Activated effector memory CD4-positive, alpha-beta T cell treated with anti-CD3 and anti-CD28 coated beads, Interleukin-2, amount 50 U/mL, for 16 hours (primary cell): ENCODE results near the gene NOCT.
"Not testable (repeated sequence)": the region's sequence is repeated elsewhere in the genome, so short reads cannot be mapped to it uniquely, and the experiment has no call there.

Experiments used
- DNase-seq: peaks from one replicate; pipeline ENCODE4 v3.0.0-alpha.2; 2020

Gene NOCT

DNA sequence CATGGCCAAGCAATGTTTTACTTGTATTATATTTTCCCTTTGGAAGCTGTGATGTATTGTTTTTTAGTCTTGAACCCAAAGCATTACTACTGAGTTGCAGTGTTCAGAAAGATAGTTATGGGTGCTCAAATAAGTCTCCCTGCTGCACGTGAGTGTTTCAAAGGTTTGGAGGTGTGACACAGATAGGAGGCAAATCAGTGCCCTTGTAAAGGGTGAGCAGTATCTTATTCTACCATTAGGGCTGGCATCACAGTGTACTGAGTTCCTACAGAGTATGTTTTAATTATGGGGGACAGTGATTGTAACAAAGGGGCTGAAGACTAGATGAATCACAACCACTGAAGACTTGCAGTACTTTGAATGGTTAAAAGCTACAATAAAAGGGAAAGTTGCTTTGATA is 38.3 kb downstream of the NOCT start:
- no peak for DNase-seq

DNA sequence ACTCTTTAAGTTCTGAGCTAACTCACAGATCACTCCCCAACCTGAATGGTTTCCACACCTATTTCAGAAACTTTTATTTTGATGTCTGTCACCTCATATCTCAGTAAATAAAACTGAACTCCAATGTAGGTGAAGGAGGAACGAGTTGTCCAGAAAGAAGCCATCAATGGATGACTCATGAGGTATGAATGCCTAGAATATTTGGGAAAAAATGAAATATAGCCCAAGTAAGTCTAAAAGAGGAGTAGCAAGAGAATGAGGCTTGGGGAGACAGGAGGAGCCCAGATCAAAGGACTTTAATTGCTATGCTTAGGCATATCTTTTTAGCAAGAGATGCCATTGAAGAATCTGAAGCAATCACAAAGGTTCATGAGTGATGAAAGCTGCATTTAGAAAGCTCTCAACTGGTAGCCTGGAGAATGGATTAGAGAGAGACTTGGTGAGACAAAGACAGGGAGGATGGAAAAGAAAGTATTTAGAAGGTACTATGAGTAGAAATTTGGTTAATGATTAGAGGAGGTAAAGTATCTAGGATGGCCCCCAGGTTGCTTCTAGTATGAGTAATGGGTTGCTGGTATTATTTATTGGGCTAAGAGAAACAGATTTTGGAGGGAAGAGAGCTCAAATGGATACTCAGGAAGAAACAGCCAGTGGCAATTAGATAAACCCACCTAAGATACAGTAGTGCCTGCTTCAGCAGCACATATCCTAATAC is 39.4 kb downstream of the NOCT start:
- DNase-seq = no peak

DNA sequence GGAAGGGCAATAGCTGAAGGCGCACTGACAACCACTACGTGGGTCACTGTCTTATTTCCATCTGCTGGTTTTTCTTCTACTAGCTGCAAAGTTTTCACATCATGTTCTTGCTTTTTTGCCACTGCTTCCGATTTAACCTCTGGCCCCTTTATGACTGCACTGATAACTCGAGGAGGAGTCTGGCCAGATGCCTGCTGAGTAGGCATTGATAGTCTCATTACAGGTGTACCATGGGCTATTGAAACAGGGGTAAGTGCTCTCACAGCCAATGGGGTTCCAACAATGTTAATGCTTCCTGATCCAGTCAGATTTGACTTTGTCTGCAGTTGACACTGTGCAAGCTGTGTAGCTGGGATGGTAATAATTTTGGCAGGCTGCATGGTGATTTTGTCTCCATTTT is 43.4 kb downstream of the NOCT start:
- DNase-seq = not testable (repeated sequence)

DNA sequence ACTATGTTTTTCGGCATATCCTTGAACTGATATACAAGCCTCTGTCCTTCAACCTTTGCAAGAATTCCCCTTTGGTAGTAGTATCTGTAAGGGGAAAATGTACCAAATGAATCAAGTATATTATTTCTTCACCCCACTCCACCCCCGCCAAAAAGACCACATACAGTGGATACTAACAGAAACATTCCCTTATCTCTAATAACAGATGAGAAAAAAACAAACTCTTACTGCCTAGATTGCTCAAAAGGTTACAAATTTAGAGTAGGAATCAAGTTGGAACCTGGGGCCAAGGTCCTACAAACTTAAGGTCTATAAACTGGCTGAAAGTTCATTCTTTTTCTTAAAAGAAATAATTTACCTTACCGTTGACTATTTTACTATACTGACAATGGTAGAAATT is 45.0 kb downstream of the NOCT start:
- DNase-seq = no peak

DNA sequence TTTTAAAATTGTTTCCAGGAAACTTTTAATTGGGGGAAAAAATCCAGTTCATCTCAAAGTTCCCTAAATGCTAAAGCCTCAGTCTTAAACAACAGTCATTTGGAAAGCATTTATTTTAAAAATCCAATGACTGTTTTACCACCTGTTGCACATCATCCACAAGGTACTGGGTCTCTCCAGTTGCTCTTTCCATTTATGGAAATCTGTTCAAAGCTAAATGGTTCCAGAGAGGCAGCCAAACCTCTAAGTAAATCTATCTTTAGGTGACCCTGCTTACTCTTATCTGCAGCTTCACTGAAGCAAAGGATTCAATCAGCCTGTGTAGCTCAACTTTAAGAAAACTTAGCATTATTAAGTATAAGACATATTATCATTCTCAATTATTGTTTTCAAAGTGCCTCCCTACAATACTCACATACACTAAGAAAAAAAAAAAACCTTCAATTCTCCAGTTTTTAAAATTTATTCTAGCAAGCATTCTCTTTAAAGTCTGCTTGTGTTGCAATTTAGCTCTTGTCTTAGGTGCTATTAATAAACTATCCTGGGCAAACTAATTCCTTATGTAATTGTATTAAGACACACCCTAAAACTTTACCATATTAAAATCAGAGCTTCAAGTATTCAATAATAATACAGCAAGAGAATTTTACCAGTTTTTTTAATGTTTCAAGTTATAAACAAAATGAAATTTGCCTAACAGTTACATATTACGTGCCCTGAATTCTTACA is 60.6 kb downstream of the NOCT start:
- DNase-seq = no peak

DNA sequence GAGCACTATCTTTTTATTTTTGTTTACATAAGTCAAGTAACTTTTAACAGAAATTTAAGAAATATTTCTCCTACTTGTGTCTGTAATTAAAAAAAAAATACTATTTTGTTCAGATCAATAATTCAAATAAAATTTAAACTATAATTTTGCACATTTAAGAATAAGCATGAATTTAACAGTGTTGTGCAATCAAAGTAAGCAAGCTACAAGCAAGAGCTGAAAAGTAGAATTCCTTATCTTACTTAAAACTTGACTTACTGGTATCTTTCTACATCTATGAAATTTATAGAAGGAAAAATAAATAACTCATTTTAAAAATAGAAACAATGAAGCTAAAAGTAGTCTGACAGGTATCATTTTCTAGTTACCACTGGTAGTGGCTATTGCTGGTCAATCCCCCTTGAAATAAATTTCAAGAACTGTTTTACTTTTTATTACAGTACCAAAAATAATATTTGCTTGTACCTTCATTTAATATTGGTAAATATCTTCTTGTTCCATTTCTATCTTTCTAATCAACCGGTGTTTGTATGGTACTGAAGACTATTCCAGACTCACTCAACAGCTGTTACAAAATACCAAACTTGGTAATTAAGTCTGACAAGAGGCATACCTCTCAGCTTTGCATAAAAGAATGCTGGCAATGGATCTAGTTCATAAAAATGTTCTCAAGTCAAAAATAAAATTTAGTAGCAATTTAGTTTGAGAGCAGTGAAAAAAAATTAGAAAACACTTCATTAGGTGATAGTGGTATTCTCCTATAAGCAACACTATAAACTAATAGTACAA is 62.2 kb downstream of the NOCT start:
- DNase-seq = no peak

DNA sequence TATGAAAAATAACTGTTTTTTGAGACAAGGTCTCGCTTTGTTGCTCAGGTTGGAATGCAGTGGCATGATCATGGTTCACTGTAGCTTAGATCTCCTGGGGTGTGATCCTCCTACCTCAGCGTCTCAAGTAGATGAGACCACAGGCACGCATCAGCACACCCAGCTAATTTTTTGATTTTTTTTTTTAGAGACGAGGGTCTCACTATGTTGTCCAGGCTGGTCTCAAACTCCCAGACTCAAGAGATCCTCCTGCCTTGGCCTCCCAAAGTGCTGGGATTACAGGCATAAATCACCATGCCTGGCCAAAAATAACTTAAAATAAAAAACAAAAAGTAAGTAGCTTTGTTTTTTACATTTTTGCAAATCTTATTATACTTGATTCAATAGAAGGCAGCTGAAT is 63.3 kb downstream of the NOCT start:
- DNase-seq = no peak

DNA sequence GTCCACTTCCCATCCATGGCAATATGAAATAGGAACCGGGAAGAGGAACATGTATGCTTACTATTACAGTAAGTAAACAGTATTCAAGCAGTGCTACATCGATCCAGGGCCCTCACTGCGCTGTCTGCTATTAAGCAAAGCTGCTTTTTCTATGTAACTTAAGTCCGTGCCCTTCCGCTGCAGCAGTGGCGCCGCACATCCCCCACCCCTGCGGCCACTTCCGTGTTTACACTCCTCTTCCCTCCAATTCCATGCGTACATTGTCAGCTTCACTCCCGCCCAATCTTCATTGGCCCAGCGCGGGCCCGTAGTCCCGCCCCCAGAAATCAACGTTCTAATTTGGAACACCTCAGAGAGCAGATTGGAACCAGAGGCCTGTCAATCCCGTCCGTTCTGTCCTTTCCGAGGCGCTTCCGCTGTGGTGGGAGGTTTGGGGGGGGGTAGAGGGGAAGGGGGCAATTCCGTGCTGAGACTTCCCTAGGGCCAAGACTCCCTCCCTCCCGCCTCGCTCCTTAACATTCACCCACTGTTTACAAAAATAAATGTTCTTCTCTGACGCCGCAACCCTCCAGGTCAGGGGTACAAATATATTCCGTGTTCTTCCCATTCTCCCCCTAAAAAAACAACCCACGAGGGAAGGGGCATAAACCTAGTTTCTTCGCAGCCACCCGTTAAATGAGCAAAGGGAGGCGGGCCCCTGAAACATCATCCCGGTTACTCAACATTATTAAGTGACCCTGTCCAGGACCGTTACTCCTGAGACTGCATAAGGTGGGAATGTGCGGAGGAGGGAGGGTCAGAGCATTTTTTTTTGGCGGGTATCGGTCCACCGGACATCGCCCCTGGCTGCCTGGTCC is 67.4 kb downstream of the NOCT start:
- peak; percentile 96 for DNase-seq

DNA sequence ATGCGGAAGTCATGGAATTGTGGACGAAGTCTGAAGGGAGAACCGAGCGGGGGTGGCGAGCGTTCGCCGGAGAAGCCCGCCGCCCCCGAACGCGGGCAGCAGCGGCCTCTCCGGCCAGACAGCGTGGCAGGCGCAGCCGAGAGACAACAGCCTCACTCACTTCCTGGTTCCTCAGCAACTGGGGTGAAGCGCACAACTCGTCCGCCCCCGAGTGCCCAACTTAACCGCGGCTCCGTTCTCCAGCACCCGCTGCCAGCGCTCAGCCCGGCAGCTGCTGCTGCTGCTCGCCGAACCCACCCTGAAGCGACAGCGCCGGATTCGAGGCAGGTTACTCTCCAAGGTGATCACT is 68.0 kb downstream of the NOCT start:
- peak; percentile 88 for DNase-seq

DNA sequence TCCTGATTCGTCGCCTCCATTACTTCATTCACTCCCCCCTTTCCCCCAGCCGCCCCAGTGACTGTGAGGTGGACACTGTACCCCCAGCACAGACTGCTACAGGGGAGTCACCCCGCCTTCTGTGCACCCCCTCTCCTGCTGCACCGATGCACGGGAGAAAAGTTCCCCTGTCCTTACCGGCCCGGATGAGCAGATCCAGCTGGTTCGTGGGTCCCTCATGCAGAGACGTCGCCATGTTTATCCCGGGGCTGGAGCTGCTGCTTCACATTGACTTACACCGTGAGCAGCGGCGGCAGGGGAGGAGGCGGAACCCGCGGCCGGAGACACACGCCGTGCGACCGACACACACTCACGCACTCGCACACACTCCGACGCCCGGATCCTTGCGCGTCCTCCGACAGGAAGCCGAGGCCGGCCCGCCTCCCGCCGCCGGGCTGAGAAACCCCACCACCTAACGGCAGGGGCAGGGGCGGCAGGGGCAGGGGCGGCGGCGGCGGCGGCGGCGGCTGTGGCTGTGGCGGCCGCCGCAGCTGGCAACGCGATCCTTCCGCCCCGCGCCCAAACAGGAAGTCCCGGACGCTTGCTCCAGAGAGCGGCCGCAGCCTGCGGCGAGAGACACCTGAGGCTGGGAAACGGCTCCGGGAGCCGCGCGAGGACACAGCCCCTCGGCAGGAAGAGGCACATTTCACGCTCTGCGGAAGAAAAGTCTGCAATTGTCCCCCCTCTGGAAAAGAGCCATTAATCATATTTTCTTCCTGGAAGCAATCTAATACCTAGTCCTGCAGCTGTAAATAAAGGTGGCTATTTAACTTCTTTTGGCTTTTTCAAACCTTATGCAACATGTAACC is 68.6 kb downstream of the NOCT start:
- peak; percentile 94 for DNase-seq

DNA sequence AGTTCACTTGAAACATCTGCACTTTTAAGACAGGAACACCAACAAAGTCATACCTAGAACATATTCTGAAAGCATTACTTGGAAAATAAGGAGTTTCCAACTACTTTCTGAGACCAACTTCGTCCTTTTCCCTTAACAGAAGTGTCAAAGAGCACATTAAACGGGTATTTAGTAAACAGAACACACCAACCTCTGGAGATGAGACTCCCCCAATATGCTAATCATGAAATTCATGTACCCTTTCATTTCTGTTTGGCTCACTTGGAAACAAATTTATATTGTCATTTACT is 69.2 kb downstream of the NOCT start:
- no peak for DNase-seq

DNA sequence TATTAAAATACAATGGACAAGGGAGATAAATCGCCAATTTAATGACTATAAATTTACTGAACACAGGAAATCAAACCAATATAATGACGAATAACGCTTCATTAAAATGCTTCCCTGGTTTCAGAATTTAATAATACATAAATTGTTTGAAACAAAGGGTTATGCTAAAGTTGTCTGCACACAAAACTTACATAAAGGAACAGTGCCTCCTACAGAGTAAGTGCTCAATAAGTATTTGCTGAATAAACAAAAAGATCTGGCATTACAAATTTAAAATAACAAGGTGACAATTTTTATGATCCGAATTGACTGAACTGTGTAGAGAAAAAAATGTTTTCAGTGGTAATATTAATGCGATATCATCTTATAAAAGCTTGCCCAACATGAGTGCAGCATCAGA is 69.6 kb downstream of the NOCT start:
- no peak for DNase-seq

DNA sequence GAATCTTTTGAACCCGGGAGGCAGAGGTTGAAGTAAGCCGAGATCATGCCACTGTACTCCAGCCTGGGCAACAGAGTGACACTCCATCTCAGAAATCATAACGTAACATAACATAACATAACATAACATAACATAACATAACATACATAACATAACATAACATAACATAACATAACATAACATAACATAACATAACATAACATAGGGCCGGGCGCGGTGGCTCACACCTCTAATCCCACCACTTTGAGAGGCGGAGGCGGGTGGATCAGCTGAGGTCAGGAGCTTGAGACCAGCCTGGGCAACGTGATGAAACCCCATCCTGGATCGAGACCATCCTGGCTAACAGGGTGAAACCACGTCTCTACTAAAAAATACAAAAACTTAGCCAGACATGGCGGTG is 76.7 kb downstream of the NOCT start:
- no peak for DNase-seq
